OCI-M2 (cell line): ENCODE data around the gene CETP.

ENCODE experiments used
- DNase-seq: peaks from one replicate; lab custom pipeline; 2025; ENCODE audit not compliant: unreplicated experiment; lab: John Stamatoyannopoulos, UW

Gene CETP

GRCh38 chr16:57017251-57017650 is 55.5 kb downstream of the CETP start:
- DNase-seq, result no peak

- no peak for DNase-seq
These were observed 58.0 kb downstream of the CETP start for GRCh38 chr16:57019746-57020145.

GRCh38 chr16:57020651-57021050 is 58.9 kb downstream of the CETP start:
- no peak for DNase-seq

GRCh38 chr16:57021757-57022156 is 60.0 kb downstream of the CETP start:
- DNase-seq, result no peak

DNA sequence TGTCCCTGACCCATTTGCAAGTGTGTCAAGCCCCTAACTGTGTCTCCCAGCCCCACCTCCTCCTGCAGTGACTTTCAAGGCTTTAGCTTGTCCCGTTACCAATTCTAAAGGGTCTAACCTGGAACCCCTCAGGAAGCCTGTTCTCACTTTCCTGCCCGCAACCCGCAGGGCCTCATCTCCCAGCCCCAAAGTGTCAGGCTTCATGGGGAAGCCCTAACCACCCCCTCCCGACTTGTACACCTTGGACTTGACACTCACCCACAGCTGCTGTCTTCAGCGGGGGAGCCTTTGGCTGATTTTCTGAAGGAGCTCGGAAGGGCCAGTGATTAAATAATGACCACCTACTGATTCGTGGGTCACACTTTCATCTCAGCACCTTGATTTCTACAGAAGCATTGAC is 60.7 kb downstream of the CETP start:
- no peak for DNase-seq

- no peak for DNase-seq
These were observed 61.9 kb downstream of the CETP start for GRCh38 chr16:57023541-57024249.

DNA sequence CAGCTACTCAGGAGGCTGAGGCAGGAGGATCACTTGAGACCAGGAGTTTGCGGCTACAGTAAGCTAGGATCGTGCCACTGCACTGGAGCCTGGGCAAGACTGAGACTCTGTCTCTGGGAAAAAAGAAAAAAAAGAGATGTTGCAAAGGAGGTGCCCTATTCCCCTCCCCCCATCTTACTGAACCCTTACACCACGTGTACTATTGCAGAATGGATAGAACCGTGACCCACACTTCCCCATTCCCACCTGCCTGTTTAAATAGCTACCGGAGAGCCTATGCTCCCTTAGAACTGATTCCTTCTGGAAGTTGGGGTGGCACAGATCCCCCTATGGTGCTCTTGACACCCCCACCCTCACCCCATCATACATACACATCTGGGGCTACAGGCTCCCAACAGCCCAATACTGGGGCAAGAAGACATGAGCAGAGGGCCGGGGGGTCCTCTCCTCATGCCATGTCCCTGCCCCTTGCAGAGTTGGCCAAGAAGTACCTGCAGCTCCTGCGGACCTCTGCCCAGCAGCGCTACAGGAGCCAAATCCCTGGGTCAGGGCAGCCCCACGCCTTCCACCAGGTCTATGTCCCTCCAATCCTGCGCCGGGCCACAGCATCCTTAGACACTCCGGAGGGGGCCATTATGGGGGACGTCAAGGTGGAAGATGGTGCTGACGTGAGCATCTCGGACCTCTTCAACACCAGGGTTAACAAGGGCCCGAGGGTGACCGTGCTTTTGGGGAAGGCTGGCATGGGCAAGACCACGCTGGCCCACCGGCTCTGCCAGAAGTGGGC is 63.3 kb downstream of the CETP start:
- no peak for DNase-seq

DNA sequence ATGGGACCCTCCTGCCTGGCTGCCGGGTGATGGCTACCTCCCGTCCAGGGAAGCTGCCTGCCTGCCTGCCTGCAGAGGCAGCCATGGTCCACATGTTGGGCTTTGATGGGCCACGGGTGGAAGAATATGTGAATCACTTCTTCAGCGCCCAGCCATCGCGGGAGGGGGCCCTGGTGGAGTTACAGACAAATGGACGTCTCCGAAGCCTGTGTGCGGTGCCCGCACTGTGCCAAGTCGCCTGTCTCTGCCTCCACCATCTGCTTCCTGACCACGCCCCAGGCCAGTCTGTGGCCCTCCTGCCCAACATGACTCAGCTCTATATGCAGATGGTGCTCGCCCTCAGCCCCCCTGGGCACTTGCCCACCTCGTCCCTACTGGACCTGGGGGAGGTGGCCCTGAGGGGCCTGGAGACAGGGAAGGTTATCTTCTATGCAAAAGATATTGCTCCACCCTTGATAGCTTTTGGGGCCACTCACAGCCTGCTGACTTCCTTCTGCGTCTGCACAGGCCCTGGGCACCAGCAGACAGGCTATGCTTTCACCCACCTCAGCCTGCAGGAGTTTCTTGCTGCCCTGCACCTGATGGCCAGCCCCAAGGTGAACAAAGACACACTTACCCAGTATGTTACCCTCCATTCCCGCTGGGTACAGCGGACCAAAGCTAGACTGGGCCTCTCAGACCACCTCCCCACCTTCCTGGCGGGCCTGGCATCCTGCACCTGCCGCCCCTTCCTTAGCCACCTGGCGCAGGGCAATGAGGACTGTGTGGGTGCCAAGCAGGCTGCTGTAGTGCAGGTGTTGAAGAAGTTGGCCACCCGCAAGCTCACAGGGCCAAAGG is 64.4 kb downstream of the CETP start:
- DNase-seq, result no peak

DNA sequence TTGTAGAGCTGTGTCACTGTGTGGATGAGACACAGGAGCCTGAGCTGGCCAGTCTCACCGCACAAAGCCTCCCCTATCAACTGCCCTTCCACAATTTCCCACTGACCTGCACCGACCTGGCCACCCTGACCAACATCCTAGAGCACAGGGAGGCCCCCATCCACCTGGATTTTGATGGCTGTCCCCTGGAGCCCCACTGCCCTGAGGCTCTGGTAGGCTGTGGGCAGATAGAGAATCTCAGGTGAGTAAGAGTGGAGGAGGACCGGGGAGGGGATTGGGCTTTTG is 65.0 kb downstream of the CETP start:
- no peak for DNase-seq

GRCh38 chr16:57027067-57027466 is 65.3 kb downstream of the CETP start:
- DNase-seq, result no peak

- no peak for DNase-seq
These were observed 66.3 kb downstream of the CETP start for GRCh38 chr16:57028086-57028485.

GRCh38 chr16:57029161-57030160 is 67.7 kb downstream of the CETP start:
- no peak for DNase-seq

GRCh38 chr16:57030346-57030902 is 68.7 kb downstream of the CETP start:
- no peak for DNase-seq

- no peak for DNase-seq
These were observed 69.4 kb downstream of the CETP start for GRCh38 chr16:57031156-57031555.

DNA sequence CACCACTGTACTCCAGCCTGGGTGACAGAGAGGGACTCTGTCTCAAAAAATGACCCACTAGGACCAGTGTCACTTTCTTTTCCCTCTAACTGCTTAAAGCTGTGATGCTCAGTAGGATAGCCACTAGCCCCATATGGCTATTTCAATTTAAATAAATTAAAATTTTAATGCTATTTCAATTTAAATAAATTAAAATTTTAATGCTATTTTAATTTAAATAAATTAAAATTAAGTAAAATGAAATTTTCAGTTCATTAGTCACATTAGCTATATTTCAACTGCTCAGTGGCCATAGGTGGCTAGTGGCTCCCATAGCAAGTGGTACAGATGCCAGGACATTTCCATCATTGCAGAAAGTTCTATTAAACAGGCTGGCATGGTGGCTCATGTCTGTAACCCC is 70.6 kb downstream of the CETP start:
- DNase-seq, result no peak

- DNase-seq, result no peak
These were observed 71.2 kb downstream of the CETP start for GRCh38 chr16:57032931-57033330.
